ENCODE data around the gene EVC.
"Not testable (repeated sequence)": the region's sequence is repeated elsewhere in the genome, so short reads cannot be mapped to it uniquely, and the experiment has no call there.

The EVC gene

GRCh38 chr4:5826437-5827107 lies 115.6 kb downstream of the EVC start:
- Mint-ChIP-seq H3K27me3 (no peaks in the 10 kb centered on the region), H3K36me3 (ENCODE audit: low read depth) (no peaks in the 10 kb centered on the region), H3K9me3 (no peaks in the 10 kb centered on the region), H3K4me1 (ENCODE audit: low read depth) (peaks cover 7% of the 10 kb centered on the region), H3K4me3 (no peak overlapping the region), H3K27ac (no peak overlapping the region)

DNA sequence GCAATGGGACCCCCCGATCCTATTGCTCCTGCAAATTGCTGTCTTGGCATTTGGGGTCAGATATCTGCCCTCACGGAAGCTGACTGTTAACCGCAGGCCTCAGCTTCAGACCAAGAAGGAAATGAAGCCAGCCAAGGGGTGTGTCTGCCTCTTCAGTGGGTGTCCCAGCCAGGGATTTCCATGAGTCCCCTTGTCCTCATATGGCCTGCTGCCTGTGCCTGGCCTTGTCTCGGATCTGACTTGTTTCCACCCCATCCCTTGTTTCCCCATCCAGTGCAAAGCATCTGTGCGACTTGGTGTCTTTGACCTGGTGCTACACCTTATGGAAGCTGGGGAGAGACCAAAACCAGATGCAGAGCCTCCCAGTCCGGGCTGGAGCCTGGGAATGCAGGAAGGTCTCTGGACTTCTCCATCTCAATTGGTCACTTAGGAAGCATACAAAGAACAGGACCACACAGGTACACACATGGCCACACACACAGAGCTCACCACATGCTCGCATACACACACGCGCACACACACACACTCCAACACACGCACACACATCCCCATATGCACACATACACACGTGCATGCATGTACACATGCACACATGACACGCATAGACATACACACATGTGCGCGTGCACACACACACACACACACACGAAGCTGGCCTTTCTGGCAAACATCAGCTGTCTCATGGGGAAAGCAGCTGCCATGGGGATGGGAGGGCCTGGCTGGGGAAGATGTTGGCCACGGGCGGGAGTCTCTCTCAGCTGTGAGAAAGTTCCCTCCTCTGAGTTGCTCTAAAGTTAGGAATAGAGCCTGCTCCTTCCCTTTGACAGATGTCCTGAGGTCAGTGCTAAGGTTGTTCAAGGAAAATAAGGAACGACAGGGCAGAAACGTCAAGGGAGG lies 116.4 kb downstream of the EVC start:
- no peak overlapping the region for H3K4me3 Mint-ChIP-seq
- peaks cover 7% of the 10 kb centered on the region for H3K4me1 Mint-ChIP-seq (ENCODE audit: low read depth)
- no peak overlapping the region for H3K27ac Mint-ChIP-seq
- no peaks in the 10 kb centered on the region for H3K36me3 Mint-ChIP-seq (ENCODE audit: low read depth)
- H3K9me3 Mint-ChIP-seq: no peaks in the 10 kb centered on the region
- no peaks in the 10 kb centered on the region for H3K27me3 Mint-ChIP-seq

DNA sequence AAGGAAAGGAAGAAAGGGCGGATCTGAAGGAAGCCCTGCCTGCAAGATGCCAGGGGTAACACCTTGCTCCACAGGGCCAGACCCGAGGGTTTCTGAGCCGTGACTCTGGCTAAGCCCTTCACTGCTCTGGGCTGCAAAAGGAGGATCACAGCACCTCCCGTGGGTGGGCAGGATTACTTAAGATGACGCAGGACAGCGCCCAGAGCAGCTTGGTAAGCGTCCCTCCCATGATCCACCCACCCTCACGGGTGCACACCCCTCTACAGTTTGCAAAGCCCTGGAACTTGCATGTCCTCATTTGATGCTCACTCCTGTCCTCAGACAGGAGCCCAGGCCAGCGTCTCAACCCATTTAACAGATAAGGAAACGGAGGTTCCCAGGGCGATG lies 117.0 kb downstream of the EVC start:
- Mint-ChIP-seq H3K9me3 (no peaks in the 10 kb centered on the region), H3K36me3 (ENCODE audit: low read depth) (no peaks in the 10 kb centered on the region), H3K4me3 (no peak overlapping the region), H3K27me3 (no peaks in the 10 kb centered on the region), H3K27ac (no peak overlapping the region), H3K4me1 (ENCODE audit: low read depth) (peaks cover 2% of the 10 kb centered on the region)

GRCh38 chr4:5836943-5837342 lies 125.9 kb downstream of the EVC start:
- Mint-ChIP-seq H3K27me3 (no peaks in the 10 kb centered on the region), H3K36me3 (ENCODE audit: low read depth) (no peaks in the 10 kb centered on the region), H3K4me3 (no peak overlapping the region), H3K9me3 (no peaks in the 10 kb centered on the region), H3K27ac (no peak overlapping the region), H3K4me1 (ENCODE audit: low read depth) (no peaks in the 10 kb centered on the region)

GRCh38 chr4:5837483-5837882 lies 126.5 kb downstream of the EVC start:
- H3K4me3 Mint-ChIP-seq; H3K27ac Mint-ChIP-seq; H3K36me3 Mint-ChIP-seq (ENCODE audit: low read depth); H3K9me3 Mint-ChIP-seq; H3K4me1 Mint-ChIP-seq (ENCODE audit: low read depth); H3K27me3 Mint-ChIP-seq: not testable (repeated sequence)

GRCh38 chr4:5839332-5839731 lies 128.3 kb downstream of the EVC start:
- H3K4me1 Mint-ChIP-seq (ENCODE audit: low read depth): no peaks in the 10 kb centered on the region
- H3K9me3 Mint-ChIP-seq: no peaks in the 10 kb centered on the region
- no peaks in the 10 kb centered on the region for H3K36me3 Mint-ChIP-seq (ENCODE audit: low read depth)
- H3K4me3 Mint-ChIP-seq: no peak overlapping the region
- no peak overlapping the region for H3K27ac Mint-ChIP-seq
- no peaks in the 10 kb centered on the region for H3K27me3 Mint-ChIP-seq

GRCh38 chr4:5839751-5840674 lies 129.0 kb downstream of the EVC start:
- Mint-ChIP-seq H3K27ac (no peak overlapping the region), H3K4me1 (ENCODE audit: low read depth) (no peaks in the 10 kb centered on the region), H3K9me3 (no peaks in the 10 kb centered on the region), H3K27me3 (no peaks in the 10 kb centered on the region), H3K36me3 (ENCODE audit: low read depth) (no peaks in the 10 kb centered on the region), H3K4me3 (no peak overlapping the region)

GRCh38 chr4:5842456-5842855 lies 131.5 kb downstream of the EVC start:
- no peaks in the 10 kb centered on the region for H3K27me3 Mint-ChIP-seq
- H3K4me3 Mint-ChIP-seq: no peak overlapping the region
- H3K9me3 Mint-ChIP-seq: no peaks in the 10 kb centered on the region
- no peaks in the 10 kb centered on the region for H3K36me3 Mint-ChIP-seq (ENCODE audit: low read depth)
- H3K27ac Mint-ChIP-seq: no peak overlapping the region
- H3K4me1 Mint-ChIP-seq (ENCODE audit: low read depth): no peaks in the 10 kb centered on the region

DNA sequence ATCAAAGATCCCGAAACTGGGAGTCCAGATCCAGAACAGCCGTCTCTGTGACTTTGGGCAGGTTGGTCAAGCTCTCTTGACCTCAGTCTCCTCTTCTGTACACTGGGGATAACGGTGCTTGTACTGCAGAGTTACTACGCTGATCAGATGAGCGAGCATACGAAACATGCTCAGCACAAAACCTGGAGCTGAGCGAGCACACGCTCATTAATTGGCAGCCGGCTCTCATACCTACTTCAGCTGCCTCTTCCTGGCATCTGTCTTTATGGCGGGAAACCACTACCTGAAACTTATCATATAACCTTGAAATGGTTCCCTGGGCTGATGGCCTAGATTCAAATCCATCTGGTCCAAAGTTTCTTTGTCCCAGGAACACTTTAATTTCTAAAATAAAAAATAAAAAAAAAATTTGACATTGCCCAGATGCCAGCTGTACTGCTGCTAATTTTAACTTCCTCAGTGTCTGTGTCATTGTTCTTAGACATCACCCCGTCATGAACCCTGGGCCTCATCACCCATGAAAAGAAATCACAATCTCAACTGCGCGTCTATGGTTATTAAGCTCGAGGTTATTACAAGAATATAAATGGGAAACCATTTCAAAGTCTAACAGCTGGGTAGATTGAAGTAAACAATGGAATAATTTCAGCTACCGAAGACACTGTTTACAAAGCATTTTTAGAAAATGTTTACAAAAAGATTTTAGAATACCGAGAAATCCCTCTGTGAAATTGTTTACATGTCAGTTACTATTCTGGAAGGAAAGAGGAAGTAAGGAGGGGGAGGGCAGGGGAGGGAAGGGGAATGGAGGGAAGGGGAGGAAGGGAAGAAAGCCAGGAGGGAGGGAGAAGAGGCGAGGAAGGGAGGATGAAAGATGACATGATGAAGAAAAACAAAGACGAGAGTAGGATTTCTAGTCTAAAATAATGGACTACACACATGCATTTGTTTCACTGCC lies 132.9 kb downstream of the EVC start:
- H3K9me3 Mint-ChIP-seq: no peaks in the 10 kb centered on the region
- no peak overlapping the region for H3K4me3 Mint-ChIP-seq
- no peaks in the 10 kb centered on the region for H3K4me1 Mint-ChIP-seq (ENCODE audit: low read depth)
- H3K27me3 Mint-ChIP-seq: peaks cover 6% of the 10 kb centered on the region
- H3K27ac Mint-ChIP-seq: no peak overlapping the region
- no peaks in the 10 kb centered on the region for H3K36me3 Mint-ChIP-seq (ENCODE audit: low read depth)

- Mint-ChIP-seq H3K27ac (no peak overlapping the region), H3K4me1 (ENCODE audit: low read depth) (no peaks in the 10 kb centered on the region), H3K4me3 (no peak overlapping the region), H3K36me3 (ENCODE audit: low read depth) (no peaks in the 10 kb centered on the region), H3K27me3 (peaks cover 11% of the 10 kb centered on the region), H3K9me3 (no peaks in the 10 kb centered on the region)
These were observed 134.3 kb downstream of the EVC start for GRCh38 chr4:5845035-5845905.

DNA sequence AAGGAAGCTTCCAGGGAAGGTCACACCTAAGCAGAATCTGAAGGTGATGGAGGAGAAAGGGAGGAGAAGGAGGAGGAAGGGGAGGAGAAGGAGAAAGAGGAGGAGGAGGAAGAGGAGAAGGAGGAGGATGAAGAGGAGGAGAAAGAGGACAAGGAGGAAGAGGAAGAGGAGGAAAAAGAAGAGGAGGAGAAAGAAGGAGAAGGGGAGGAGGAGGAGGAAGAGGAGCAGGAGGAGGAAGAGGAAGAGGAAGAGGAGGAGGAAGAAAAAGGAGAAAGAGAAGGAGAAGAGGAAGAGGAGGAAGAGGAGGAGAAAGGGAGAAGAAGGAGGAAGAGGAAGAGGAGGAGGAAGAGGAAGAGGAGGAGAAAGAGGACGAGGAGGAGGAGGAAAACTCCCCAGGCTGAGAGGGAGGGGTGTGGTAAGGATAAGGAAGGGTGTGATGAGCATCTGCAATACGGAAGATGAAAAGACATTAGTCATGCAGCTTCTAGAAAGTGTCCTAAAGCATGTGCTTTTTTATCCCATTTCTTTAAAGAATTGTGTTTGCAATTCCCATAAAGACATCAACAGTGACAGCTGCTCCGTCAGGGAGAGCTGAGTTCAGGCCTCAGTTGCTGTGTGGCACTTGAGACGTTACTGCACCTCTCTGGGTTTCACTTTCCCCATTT lies 140.8 kb downstream of the EVC start:
- Mint-ChIP-seq H3K9me3 (no peaks in the 10 kb centered on the region), H3K27ac (no peak overlapping the region), H3K4me3 (no peak overlapping the region), H3K36me3 (ENCODE audit: low read depth) (no peaks in the 10 kb centered on the region), H3K27me3 (peaks cover 24% of the 10 kb centered on the region), H3K4me1 (ENCODE audit: low read depth) (no peaks in the 10 kb centered on the region)

DNA sequence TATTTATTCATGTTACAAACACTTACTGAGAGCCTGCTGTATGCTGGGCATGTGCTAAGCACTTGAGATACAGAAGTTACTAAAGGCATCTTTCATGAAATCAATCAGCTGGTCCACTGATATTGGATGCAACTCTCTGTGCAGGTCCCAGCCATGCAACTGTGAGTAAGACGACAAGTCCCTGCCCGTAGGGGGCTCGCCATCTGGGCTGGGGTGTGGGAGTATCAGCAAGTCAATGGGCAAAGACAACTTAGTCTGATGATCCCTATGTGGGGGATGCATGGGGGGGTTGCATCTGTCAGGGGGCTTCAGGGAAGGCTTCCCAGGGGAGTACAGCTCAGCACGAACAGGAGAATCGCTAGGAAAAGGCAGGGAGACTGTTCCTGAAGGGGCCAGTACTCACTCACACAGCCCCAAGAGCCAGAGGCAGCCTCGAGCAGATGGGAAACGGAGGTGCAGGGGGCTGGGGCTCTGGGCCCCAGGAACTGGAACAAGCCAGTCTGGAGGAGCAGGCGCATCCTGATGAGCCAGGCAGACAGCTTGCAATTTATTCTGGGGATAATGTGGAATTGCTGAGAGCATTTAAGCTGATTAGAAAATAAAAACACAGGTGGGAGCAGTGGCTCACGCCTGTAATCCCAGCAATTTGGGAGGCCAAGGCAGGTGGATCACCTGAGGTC lies 141.7 kb downstream of the EVC start:
- H3K27ac Mint-ChIP-seq: no peak overlapping the region
- H3K27me3 Mint-ChIP-seq: peaks cover 24% of the 10 kb centered on the region
- no peaks in the 10 kb centered on the region for H3K4me1 Mint-ChIP-seq (ENCODE audit: low read depth)
- H3K4me3 Mint-ChIP-seq: no peak overlapping the region
- no peaks in the 10 kb centered on the region for H3K36me3 Mint-ChIP-seq (ENCODE audit: low read depth)
- H3K9me3 Mint-ChIP-seq: no peaks in the 10 kb centered on the region

Measured in stimulated activated naive CD8-positive, alpha-beta T cell treated with anti-CD3 and anti-CD28 coated beads, Interleukin-15, Interleukin-2, amounts not matched to agents 100 ng/mL and 50 ng/mL, for 24 hours (primary cell).